ENCODE data around the gene NR1H4.
"Not testable (repeated sequence)": the region's sequence is repeated elsewhere in the genome, so short reads cannot be mapped to it uniquely, and the experiment has no call there.

The NR1H4 gene

DNA sequence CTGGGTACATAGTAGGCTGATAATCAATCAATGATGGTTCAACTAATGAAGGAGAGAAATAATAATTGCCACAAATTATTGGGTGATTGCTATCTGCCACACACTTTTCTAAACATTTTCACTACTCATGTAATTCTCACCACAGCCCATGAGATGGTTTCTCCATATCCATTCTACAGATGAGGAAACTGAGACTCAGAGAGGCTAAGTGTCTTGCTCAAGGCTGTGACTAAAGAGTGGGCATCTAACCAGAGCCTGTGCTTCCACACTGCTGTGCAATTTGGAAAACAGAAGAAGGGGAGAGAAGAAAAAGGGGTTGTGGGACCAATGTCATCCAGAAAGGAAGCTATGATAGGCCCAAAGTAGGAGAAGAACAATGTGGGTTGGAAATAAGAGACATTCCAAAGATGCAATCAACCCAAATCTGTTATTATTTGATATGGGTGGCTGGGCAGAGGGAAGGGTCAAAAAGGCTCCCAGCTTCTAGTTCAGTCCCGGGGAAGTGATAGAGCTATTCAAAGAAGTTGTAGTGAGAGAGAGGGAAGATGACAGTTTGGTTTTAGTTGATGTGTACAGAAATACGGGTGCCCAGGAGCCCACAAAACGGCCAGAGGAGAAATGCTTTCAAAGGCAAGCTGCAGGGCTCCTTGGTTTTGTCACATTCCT, 483 bp upstream of the NR1H4 start:
- no peak for DNase-seq (ENCODE audit: low spot score)

DNA sequence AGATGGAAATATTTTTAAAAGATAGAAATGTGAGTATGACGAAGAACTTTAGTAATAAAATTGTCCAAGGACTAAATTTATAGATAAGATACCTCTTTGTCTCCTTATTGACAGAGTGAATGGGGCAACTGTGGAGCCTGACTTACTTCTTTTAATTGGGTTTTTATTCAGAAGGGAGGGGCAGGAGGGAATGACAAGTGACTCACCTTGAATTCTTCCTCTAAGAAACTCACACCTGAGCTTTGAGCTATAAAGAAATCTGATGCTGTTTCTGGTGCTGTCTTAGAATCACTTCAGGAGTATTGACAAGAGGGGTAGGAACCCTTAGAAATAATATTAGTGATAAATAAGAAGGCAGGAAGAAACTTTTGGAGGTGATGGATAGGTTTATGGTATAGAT, 951 bp downstream of the NR1H4 start:
- DNase-seq (ENCODE audit: low spot score): no peak

DNA sequence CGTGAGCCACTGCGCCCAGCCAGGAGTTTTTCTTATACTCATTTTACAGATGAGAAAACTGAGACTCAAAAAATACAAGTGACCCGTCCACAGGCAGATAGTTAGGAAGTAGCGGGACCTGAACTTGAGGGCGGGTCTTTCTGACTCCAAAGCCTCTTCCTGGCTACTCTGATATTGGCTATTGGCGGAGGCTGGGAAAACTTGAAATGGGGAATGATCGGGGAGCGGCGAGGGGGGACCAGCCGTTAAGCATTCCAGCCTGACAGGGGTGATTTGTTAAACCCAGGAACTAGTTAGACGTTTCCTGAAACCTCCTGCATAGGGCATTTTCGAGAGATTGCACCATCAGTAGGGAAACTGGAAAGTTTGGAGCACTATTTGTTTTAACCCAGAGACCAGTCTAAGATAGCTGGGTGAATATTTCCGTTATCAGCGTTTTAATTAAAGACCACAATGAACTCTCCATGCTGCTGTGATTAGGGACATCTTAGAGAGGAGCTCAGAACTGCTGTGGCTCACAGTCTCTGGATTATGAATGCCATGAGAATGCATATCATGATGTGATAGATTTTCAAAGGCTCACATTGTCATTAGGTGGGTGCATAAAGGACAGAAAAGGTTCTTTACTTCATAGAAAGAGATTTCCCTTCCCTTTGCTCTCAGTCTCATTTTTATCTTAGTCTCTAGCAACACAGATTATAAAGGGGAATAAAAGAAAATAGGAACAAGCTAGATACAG, 2.5 kb downstream of the NR1H4 start:
- no peak for DNase-seq (ENCODE audit: low spot score)

- DNase-seq (ENCODE audit: low spot score): no peak
Observed at GRCh38 chr12:100481021-100481420, 7.4 kb downstream of the NR1H4 start.

- no peak for DNase-seq (ENCODE audit: low spot score)
Observed at GRCh38 chr12:100484183-100484886, 10.7 kb downstream of the NR1H4 start.

DNA sequence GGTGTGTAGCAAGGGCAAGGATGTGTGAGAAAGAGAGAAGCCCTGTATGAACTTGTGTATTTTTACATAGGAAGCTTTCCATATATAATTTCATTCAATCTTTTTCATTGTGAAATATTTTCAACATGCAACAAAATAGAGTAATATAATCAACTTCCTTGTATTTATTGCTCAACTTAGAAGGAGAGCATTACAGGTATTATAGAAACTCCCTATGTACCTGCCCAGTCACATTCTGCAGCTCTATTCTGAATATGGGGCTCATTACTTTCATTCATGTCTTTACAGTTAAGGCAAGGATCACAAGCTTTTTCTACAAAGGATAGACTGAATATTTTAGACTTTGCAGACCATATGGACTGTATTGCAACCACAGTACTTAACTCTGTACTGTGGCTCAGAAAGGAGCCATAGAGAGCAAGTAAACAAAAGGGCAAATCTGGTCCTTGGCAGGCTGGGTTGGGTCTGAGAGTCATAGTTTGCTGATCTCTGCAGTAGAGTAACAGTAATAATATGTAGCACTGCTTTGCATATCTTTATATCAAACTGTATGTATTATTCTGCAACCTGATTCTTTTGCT, 11.3 kb downstream of the NR1H4 start:
- no peak for DNase-seq (ENCODE audit: low spot score)

- DNase-seq (ENCODE audit: low spot score): no peak
Observed at GRCh38 chr12:100485983-100486382, 12.3 kb downstream of the NR1H4 start.

DNA sequence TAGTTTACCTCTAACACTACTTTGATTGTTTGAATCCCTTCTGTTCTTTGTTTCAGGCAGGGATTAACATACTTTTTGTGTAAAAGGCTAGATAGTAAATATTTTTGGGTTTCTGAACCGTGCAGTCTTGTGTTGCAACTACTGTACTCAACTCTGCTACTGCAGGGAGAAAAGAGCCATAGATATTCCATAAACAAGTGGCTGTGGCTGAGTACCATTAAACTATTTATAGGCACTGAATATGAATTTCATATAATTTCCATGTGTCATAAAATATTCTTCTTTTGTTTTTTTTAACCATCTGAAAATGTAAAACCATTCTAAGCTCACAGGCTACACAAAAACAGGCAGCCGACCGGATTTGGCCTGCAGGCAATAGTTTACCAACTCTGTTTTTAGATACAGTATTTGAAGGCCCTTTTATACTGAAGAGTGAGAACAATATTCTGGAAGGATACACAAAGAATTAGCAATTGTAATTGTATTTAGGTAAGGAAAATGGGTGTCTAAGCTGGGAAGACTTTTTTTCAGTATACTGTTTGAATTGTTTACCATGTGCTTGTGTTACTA, 15.7 kb downstream of the NR1H4 start:
- no peak for DNase-seq (ENCODE audit: low spot score)

GRCh38 chr12:100490056-100490455, 16.4 kb downstream of the NR1H4 start:
- no peak for DNase-seq (ENCODE audit: low spot score)

GRCh38 chr12:100491104-100491503, 17.4 kb downstream of the NR1H4 start:
- DNase-seq (ENCODE audit: low spot score): no peak

- DNase-seq (ENCODE audit: low spot score): no peak
Observed at GRCh38 chr12:100493396-100494012, 19.8 kb downstream of the NR1H4 start.

DNA sequence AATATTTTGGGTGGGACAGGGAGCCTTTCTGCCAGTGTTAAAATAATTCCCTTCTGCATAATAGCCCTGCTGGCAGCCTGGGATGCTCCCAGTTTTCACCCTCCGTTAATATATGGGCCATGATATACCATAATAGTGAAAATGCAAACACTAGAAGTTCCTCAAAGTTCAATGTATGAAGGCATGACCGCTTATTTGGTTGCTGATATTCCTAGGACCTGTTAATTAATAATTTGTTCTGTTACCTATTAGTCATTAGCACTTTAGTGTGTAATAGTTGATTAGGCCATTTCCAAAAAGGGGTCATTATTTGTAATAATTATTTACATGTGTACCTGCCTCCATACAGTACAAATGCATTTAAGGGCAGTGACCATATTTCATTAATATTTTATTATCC, 20.4 kb downstream of the NR1H4 start:
- DNase-seq (ENCODE audit: low spot score): no peak

- no peak for DNase-seq (ENCODE audit: low spot score)
Observed at GRCh38 chr12:100494538-100494937, 20.9 kb downstream of the NR1H4 start.

GRCh38 chr12:100497105-100497795, 23.6 kb downstream of the NR1H4 start:
- DNase-seq (ENCODE audit: low spot score): no peak

DNA sequence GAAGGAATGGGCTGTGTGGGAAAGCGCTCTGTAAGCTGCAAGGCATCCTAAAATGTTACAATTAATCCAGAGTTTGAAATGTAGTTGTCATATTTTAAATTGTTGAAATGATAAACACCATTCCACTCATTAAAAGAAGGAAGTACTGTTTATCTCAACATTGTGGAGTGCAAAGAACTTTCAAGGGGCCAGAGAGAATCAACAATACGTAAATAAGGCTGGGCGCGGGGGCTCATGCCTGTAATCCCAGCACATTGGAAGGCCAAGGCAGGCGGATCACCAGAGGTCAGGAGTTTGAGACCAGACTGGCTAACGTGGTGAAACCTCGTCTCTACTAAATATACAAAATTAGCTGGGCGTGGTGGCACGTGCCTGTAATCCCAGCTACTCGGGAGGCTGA, 24.5 kb downstream of the NR1H4 start:
- DNase-seq (ENCODE audit: low spot score): no peak

GRCh38 chr12:100499416-100499815, 25.8 kb downstream of the NR1H4 start:
- no peak for DNase-seq (ENCODE audit: low spot score)

GRCh38 chr12:100502718-100503117, 29.1 kb downstream of the NR1H4 start:
- DNase-seq (ENCODE audit: low spot score): not testable (repeated sequence)

- no peak for DNase-seq (ENCODE audit: low spot score)
Observed at GRCh38 chr12:100503228-100503628, 29.6 kb downstream of the NR1H4 start.

GRCh38 chr12:100504804-100505203, 31.1 kb downstream of the NR1H4 start:
- DNase-seq (ENCODE audit: low spot score): no peak

DNA sequence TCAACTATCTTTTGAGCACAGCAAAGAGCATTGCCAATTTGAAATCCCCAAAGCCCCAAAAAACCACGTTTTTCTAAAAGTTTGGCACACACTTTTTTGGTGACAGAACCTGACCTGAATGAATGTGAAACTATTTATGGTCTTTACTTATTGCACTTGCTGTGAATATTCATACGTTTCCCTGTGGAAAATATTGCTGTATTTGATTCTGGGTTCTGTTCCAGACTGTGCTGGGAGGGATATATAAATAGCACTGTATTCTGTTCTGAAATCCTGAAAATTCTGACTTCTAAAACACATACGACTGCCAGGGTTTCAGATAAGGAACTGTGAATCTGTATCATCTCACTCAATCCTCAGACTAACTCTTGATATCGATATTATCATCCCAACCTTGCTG, 35.1 kb downstream of the NR1H4 start:
- DNase-seq (ENCODE audit: low spot score): no peak

GRCh38 chr12:100512692-100513091, 39.0 kb downstream of the NR1H4 start:
- DNase-seq (ENCODE audit: low spot score): no peak

All from AG08396 (cell line).